AG04449 (cell line): ENCODE measurements around the gene SUPT3H.

Experiments
- CTCF ChIA-PET: fragments of 350-600 bp; formaldehyde crosslinking; extraction: SDS; loops from one replicate; lab custom pipeline; 2021; ENCODE audit warnings: antibody characterized with exemption; lab: Yijun Ruan, JAX
- POLR2A ChIA-PET: fragments of 400-600, 350-600 bp; formaldehyde crosslinking; extraction: SDS; loops from one replicate; lab custom pipeline; 2020; ENCODE audit warnings: antibody characterized with exemption, inconsistent platforms; lab: Yijun Ruan, JAX
- DNase-seq: peaks from one replicate; pipeline ENCODE4 v3.0.0-alpha.2; 2010; ENCODE audit warnings: low read depth, low spot score
- H3K4me3 ChIP-seq: 2 replicates; pipeline ENCODE4 v1.5.1; 2011; ENCODE audit warnings: low read depth, mild to moderate bottlenecking, control low read depth, low read length
- CTCF ChIP-seq: IDR thresholded peaks from one replicate; pipeline ENCODE4 v1.5.1; 2011; ENCODE audit warnings: mild to moderate bottlenecking, moderate library complexity, low read length, control low read depth, inconsistent platforms; ENCODE audit not compliant: insufficient read depth; ENCODE audit errors: missing control alignments

SUPT3H gene

GRCh38 chr6:45378334-45378926, 696 bp upstream of the SUPT3H start:
- POLR2A ChIA-PET, result interaction anchor here (0.7 to 1.3 kb wide), 8 partner anchors 8 to 336 kb away, joined by 3 to 6 read pairs (median 4); no protein-coding TSS in a partner anchor
- no peak for TF ChIP-seq CTCF
- DNase-seq, result no peak
- CTCF ChIA-PET, result interaction anchor here (0.8 to 2.5 kb wide), 9 partner anchors 10 to 902 kb away, joined by 3 to 13 read pairs (median 4); no protein-coding TSS in a partner anchor
- peak overlapping the region; percentile 74 for H3K4me3 ChIP-seq

- no peak for DNase-seq
These were observed 636 bp downstream of the SUPT3H start for GRCh38 chr6:45377043-45377553.

GRCh38 chr6:45376310-45377042, 1.3 kb downstream of the SUPT3H start:
- DNase-seq, result no peak
- TF ChIP-seq CTCF, result no peak
- POLR2A ChIA-PET, result interaction anchor here (0.6 kb wide), 1 partner anchor 48 kb away, joined by 3 read pairs; the partner anchor contains the start of gene RUNX2
- CTCF ChIA-PET, result interaction anchor here (0.9 to 2.0 kb wide), 6 partner anchors 10 to 900 kb away, joined by 3 to 13 read pairs (median 4); no protein-coding TSS in a partner anchor
- H3K4me3 ChIP-seq, result peak overlapping the region; percentile 74

More at GRCh38 chr6:45377043-45377553, 636 bp downstream of the SUPT3H start:
- CTCF ChIA-PET, result interaction anchor here (0.9 to 2.5 kb wide), 7 partner anchors 9 to 901 kb away, joined by 3 to 13 read pairs (median 5); no protein-coding TSS in a partner anchor
- peak overlapping the region; percentile 74 for H3K4me3 ChIP-seq
- POLR2A ChIA-PET, result interaction anchor here (0.6 kb wide), 1 partner anchor 49 kb away, joined by 3 read pairs; the partner anchor contains the start of gene RUNX2
- no peak for TF ChIP-seq CTCF

DNA sequence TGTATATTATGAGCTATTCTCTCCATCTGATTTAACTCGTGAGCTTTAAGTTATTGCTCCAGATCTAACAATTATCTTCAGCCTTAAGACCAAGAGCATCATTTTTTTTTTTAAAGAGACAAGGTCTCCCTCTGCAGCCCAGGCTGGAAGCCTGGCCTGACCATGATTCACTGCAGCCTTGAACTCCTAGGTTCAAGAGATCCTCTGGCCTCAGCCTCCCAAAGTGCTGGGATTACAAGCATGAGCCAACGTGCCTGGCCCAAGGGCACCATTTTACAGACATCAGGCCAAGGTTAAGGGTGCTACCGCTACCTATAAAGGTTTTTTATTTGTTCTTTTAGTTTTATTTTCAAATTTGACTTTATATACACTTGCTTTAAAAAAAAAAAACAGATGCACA, 2.3 kb downstream of the SUPT3H start:
- ChIA-PET POLR2A (no interaction called here), CTCF (interaction anchor here (0.6 to 1.8 kb wide), 6 partner anchors 56 to 745 kb away, joined by 3 to 7 read pairs (median 3); no protein-coding TSS in a partner anchor)
- no peak for DNase-seq
- no peak overlapping the region for H3K4me3 ChIP-seq
- TF ChIP-seq CTCF, result no peak

DNA sequence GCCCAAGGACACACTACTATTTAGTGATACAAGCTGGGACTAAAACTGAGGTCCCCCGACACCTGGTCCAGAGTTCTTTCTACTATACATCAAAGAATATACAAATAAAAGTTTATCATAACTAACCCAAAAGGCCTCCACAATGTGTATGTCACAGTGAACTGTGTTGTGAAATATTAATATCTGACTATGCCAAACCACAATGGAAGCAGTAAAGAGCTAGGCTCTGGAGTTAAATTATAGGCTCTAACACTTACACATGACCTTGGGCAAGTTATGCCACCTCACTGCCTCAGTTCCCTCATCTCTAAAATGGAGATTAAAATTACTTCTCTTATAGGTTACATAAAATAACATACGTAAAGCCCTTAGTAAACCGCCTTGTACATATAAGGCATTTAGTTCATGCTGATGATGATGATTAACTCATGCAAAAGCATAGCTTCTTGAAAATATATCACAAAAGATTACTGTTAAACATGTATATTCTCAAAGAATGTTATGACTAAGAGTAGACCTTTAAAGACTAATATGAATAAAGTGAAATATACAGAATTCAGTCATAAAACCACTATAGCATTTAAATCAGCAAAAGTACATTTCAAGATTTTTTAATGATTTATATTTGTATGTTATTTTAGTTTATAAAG, 5.7 kb downstream of the SUPT3H start:
- H3K4me3 ChIP-seq, result no peak overlapping the region
- CTCF ChIA-PET, result interaction anchor here (1.2 kb wide), 1 partner anchor 9 kb away, joined by 3 read pairs; no protein-coding TSS in a partner anchor
- POLR2A ChIA-PET, result no interaction called here
- no peak for DNase-seq
- TF ChIP-seq CTCF, result no peak
